GM18505 (cell line): ENCODE results near the gene FUT6.
"Not testable (repeated sequence)": the region's sequence is repeated elsewhere in the genome, so short reads cannot be mapped to it uniquely, and the experiment has no call there.

Source experiments
- ATAC-seq: cut with Tn5 transposase; IDR thresholded peaks from one replicate; pipeline ENCODE4 v1.9.1; 2021; ENCODE audit not compliant: unreplicated experiment
- POLR2A ChIP-seq: IDR thresholded peaks from 4 replicates; pipeline ENCODE4 v1.6.1; 2011; ENCODE audit warnings: borderline replicate concordance; ENCODE audit not compliant: insufficient read depth, insufficient read length; ENCODE audit errors: extremely low read depth

Gene FUT6

DNA sequence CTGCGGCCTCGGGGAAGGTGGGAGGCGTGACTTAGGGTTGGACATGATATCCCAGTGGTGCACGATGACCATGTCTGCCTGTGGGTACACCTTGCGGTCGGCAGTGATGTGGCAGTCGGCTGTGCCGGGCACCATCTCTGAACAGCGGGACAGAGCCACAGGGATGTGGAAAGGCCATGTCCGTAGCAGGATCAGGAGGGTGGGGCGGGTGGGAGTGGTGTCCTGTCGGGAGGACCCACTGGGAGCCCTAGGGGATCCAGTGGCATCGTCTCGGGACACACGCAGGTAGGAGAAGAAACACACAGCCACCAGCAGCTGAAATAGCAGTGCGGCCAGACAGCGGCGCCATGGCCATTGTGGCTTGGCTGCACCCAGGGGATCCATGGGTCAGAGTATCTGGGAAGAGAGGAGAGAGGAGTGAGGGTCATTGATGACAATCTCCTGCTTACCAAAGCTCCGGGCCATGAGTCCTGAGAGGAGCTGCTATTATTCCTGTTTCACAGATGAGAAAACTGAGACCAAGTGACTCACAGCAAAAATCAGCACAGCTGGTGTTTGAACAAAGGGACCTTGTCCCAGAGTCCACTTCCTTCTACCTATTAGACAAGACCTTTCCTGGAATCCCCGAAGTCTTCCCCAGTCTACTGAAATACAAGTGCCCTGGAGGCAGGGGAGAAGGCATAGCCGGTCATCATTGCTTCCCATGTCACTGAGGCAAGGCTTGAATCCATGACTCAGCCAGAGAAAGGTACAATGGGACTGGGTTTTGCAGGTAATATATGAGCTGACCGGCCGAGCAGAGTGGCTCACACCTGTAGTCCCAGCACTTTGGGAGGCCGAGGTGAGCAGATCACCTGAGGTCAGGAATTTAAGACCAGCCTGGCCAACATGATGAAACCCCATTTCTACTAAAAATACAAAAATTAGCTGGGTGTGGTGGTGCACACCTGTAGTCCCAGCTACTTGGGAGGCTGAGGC lies 5.2 kb upstream of the FUT6 start:
- no peak for ATAC-seq
- TF ChIP-seq POLR2A, result no peak

DNA sequence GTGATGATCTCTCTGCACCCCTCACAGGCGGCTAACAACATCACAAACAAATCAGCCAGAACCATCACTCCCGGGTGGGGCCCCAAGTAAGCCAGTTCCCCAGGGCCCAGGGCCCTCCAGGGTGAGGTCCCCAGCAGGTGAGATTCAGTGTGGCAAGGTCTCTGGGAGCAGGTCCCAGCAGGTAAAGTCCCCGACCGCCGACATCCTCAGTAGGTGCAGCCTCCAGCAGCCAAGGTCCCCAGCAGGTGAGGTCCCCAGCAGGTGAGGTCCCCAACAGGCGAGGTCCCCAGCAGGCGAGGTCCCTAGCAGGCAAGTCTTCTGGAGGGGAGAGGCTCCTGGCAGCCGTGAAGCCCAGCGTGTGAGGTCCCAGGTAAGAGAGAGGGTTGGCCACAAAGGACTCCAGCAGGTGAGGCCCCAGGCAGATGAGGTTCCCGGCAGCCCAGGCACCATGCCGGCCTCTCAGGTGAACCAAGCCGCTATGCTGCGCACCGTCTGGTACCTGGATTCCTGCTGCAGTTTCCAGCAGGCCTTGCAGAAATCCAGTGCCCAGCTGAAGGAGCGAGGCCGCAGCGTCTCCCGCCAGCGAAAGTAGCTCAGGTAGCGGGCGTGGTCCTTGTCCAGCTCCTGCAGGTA lies 3.9 kb upstream of the FUT6 start:
- ATAC-seq, result no peak
- TF ChIP-seq POLR2A, result no peak

DNA sequence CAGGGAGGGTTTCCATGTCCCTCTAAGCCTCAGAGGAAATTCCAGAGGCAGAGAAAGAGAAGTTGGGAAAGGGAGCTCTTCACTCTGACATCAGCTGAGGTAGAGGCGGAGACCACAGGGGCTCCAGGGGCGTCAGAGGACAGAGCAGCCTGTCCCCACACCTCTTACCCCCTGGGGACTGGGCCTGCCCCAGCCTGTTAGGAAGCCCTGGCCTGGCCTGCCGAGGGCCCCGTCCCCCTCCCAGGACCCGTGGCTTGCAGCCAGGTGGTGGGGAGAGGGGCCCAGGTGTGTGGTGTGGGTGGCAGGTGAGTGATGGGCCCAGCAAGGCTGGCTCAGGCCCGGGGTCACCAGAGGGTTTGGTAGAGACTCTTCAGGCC lies 2.2 kb upstream of the FUT6 start:
- not testable (repeated sequence) for ATAC-seq

DNA sequence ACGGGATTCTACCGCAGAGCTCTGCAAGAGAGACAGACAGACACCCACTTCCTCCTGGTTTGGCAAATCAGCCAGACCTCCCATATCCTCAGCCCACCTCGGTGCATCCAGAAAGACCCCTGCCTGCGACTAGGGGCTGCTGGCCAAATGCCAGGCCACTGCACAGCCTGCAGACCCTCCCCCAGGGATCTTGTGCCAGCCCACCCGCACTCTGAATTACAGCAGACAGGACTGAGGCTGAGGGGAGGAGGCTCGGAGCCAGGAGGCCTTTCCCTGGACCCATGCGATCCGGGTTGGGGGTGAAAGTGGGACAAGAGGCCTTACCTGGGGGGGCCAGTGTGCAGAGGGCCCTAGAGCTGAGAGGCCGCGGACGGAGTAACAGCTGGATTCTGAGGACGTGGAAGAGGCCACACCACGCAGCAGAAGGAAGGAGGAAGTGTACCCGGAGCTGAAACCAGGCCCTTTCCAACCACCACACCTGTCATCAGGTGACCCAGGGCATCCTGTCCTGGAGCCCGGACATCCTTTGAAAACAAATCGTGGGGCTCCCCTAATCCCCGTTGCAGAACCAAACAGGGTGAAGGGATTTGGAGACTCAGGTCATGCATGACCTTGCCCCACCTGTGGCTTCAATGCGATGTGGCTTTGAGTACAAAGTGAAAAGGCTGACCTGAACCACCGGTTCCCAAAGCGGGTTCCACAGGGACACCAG lies 993 bp downstream of the FUT6 start:
- no peak for TF ChIP-seq POLR2A
- ATAC-seq, result no peak

DNA sequence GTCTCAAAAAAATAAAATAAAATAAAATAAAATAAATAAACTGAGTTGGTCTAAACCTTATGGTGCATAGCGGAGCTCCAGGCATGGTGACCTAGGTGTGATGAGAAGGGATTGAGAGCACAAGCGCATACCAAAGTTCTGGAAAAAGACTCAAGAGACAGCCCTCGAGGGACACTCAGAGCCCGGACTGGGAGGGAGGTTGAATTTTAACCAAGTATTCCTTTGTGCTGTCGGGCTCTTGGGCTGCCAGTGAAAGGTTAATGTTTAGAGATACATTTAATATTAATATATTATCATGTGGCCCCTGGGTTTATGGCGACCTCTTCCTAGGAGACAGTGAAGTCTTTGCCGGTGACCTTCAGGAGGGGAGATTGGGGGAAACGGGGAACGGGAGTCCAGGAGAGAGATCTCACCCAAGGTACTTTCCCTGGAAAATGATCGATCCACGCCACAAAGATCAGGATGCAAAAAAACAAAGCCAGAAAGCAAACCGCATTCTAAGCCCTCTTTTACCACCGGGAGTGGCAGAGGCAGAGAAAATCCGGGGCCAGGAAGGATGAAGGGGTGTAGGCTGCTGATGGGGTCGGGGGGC lies 1.6 kb downstream of the FUT6 start:
- TF ChIP-seq POLR2A, result no peak
- ATAC-seq, result no peak

DNA sequence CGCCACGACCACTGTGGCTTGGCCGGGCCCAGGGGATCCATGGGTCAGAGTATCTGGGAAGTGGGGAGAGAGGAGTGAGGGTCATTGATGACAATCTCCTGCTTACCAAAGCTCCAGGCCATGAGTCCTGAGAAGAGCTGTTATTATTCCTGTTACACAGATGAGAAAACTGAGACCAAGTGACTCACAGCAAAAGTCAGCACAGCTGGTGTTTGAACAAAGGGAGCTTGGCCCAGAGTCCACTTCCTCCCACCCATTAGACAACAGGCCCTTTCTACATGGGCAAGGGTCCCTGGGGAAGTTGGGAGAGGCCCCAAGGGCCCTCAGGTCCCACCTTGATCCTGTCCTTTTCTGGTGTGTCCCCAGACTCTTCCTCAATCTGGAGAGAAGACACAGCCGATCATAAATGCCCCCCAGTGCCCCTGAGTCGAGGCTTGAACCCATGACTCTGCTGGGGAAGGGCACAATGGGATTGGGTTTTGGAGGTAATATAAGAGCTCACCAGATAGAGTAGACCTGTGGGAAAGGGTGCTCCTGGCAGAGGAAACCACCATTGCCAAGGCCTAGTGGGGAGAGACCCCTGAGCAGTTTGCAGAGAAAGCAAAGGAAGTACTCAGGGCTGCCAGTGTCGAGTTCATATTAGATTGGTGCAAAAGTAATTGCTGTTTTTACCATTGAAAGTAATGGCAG lies 6.8 kb downstream of the FUT6 start:
- ATAC-seq, result no peak
- no peak for TF ChIP-seq POLR2A

DNA sequence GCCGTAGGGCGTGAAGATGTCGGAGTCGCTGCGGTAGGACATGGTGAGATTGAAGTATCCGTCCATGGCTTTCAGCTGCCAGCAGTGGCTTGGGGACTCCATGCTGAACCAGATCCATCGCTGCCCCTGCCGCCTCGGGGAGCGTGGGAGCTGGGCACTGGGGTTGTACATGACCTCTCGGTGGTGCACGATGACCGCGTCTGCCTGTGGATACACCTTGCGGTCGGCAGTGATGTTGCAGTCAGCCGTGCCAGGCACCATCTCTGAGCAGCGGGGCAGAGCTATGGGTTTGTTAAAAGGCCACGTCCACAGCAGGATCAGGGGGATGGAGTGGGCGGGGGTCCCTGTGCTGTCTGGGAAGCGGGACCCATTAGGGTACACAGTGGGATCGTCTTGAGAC lies 7.4 kb downstream of the FUT6 start:
- ATAC-seq, result no peak
- TF ChIP-seq POLR2A, result no peak

DNA sequence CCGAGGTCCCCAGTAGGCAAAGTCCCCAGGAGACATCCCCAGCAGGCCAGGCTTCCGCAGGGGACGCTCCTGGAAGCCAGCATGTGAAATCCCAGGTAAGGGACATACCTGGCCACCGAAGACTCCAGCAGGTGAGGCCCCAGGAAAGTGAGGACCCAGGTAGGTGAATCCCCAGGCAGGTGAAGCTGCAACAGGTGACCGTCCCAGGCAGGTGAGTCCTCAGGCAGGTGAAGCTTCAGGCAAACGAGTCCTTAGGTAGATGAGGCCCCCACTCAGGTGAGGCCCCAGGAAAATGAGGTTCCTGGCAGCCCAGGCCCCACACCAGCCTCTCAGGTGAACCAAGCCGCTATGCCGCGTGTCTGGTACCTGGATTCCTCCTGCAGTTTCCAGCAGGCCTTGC lies 8.3 kb downstream of the FUT6 start:
- TF ChIP-seq POLR2A, result no peak
- ATAC-seq, result no peak

DNA sequence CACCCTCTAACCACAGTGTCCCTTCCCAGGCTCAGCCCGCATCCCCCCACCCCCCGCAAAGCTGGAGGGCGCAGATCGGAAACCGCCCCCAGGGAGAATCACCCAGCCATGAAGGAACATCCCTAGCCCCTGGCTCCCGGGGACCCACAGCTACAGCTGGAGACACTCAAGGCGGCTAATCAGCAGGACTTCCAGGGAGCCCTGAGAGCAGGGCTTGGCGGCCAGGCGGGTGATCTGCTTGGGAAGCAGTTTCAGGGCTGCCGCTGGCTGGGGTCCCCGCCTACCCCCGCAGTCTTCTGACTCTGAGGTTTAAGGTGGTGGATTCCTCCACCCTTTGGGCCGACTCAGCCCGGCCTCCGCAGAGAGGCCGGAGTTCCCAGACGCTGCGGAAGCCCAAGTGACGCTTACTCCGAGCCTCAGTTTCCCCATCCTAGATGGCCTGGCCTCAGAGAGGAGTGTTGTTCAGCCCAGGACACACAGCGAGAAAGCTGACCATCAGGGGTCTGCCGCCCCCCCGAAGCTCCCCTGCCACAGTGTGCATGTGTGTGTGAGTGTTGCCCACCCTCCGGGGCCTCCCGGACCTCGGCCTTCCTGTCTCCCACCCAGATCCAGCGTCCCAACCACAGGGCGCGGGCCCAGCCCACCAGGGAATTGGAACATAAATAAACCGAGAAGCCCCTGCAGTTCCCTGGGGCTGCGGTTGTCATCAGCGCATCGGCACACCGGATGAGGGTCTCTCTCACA lies 9.8 kb downstream of the FUT6 start:
- no peak for TF ChIP-seq POLR2A

DNA sequence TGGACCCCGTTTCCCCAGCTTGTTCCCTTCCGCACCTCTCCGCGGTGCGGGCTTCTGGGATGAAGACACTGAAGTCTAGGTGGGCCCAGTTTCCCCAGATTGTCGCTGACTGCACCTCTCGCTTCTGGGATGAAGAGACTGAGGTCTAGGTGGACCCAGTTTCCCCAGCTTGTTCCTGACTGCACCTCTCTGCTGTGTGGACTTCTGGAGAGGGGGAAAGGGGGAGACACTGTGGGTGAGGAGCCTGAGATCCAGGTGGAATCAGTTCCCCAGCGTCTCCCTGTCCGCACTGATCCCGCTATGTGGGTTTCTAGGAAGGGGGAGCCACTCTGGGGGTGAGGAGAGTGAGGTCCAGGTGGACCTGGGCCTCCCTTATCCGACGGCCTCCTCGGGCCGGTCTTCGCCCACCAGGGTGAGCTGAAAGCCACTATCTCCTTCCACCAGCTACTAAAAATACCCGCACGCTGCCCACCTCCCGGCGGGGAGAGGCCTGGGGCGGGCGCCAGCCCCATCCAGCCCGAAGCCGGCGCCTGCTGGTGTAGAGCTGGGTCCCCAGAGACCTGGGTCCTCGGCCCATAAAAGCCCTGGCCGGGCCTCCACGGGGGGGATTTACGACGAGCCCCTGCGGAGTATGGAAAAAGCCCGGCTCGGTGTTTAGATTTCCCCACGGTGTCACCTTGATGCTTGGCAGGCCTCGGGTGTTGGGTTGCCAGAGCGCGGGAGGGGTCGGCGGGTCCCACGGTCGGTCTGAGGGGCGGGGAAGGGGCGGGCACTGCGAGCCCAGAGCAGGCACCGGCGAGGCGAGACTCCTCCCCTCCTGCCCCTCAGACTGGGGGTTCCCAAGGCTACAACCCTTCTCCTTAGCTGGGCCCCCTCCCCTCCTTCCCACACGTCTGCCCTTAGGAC lies 10.6 kb downstream of the FUT6 start:
- no peak for TF ChIP-seq POLR2A
- no peak for ATAC-seq

More for the DNA sequence above, 9.8 kb downstream of the FUT6 start:
- no peak for ATAC-seq

DNA sequence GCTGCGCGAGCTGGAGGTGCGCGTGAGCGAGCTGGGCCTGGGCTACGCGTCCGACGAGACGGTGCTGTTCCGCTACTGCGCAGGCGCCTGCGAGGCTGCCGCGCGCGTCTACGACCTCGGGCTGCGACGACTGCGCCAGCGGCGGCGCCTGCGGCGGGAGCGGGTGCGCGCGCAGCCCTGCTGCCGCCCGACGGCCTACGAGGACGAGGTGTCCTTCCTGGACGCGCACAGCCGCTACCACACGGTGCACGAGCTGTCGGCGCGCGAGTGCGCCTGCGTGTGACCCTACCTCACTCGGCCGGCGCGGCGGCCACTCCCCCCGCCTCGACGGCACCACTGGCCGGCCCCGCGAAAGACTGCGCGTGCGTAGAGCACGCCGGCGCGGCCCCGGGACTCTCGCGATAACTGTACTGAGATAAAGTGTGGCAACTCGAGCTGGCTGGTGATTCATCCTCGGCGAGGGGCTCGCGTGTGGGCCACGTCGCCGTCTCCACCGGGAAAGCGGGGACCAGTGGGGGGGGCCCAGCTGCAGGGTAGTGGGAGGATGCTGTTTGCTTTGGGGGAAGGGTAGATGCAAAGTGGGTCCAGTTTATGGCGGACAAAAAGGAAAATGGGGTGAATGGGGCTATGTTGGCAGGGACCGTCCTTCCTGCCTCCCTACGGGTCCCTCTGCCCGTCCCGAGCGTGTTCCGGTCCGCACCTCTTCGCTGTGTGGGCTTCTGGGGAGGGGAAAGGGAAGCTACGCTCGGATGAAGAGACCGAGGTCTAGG lies 11.4 kb downstream of the FUT6 start:
- ATAC-seq, result peak; percentile 67

More for the DNA sequence above, 11.4 kb downstream of the FUT6 start:
- TF ChIP-seq POLR2A, result peak; percentile 91
